ENCODE results near the gene CETP. TPM values are rescaled to one million over a fixed set of nuclear protein-coding genes. Genes with fewer than 3 reads are reported as not detected.

Gene CETP
- total and polyA plus RNA-seq, 2 of the 8 experiments (the other 6 are each of a cell fraction or from before 2014, with no cell fraction given), result not detected

GRCh38 chr16:57032346-57032745 is 70.6 kb downstream of the CETP start:
- Histone ChIP-seq H3K79me2 (ENCODE audit: control insufficient read depth in 1 of 2, insufficient read depth in 2 of 2, low read length in 2 of 2) (no peaks in the 10 kb centered on the region), H2AFZ (ENCODE audit: low read length) (no peak overlapping the region), H3K18ac (ENCODE audit: extremely low read depth, low read length) (no peak overlapping the region), H3K23me2 (ENCODE audit: low read depth, low read length) (peaks cover 6% of the 10 kb centered on the region; the same call in 1 of the 2 replicates), H3K9ac (replicated peaks in 1 of 4; ENCODE audit: extremely low read depth in 1 of 4, low read depth in 3 of 4, low read length in 3 of 4) (no peak overlapping the region), H3K36me3 (ENCODE audit: control insufficient read depth in 2 of 4, insufficient read depth in 4 of 4, low read length in 3 of 4) (no peaks in the 10 kb centered on the region), H3K4me3 (ENCODE audit: extremely low read depth in 1 of 4, insufficient read depth in 2 of 4, low read depth in 3 of 4, low read length in 4 of 4) (no peak overlapping the region), H4K91ac (replicated peaks; ENCODE audit: insufficient read length, low read length) (no peak overlapping the region), H4K20me1 (replicated peaks in 1 of 2; ENCODE audit: control insufficient read depth in 1 of 2, insufficient read depth in 2 of 2, low read length in 2 of 2) (peaks cover 0 to 4% of the 10 kb centered on the region in 2 experiments), H3K4ac (replicated peaks; ENCODE audit: insufficient read length, low read depth, low read length) (no peak overlapping the region), H3K4me2 (ENCODE audit: insufficient read depth in 1 of 2, low read depth in 2 of 2, low read length in 2 of 2) (no peak overlapping the region), H2BK15ac (ENCODE audit: low read length) (no peak overlapping the region), H3K56ac (replicated peaks; ENCODE audit: insufficient read length, low read depth, low read length) (no peak overlapping the region), H2AK5ac (ENCODE audit: low read depth, low read length) (no peak overlapping the region), H3K27me3 (replicated peaks in 1 of 4; ENCODE audit: control insufficient read depth in 3 of 4, extremely low read depth in 1 of 4, insufficient read depth in 3 of 4, low read length in 3 of 4) (no peaks in the 10 kb centered on the region), H3K4me1 (replicated peaks in 1 of 4; ENCODE audit: control insufficient read depth in 3 of 4, insufficient read depth in 4 of 4, low read length in 3 of 4) (no peaks in the 10 kb centered on the region), H3K14ac (ENCODE audit: insufficient read length) (no peak overlapping the region), H3K23ac (ENCODE audit: insufficient read length) (no peak overlapping the region), H2BK12ac (ENCODE audit: low read depth, low read length) (no peak overlapping the region), H4K5ac (ENCODE audit: insufficient read length, low read depth, low read length) (no peak overlapping the region), H3K9me3 (ENCODE audit: insufficient read depth in 2 of 2, low read depth in 1 of 2, low read length in 1 of 2) (no peaks in the 10 kb centered on the region), H4K8ac (ENCODE audit: extremely low read depth, insufficient read depth, low read length) (no peak overlapping the region), H2BK20ac (ENCODE audit: low read length) (no peak overlapping the region), H3K79me1 (ENCODE audit: low read depth, low read length) (no peaks in the 10 kb centered on the region), H2BK5ac (ENCODE audit: low read depth, low read length) (no peak overlapping the region), H3K27ac (ENCODE audit: low read depth, low read length) (no peak overlapping the region), H2BK120ac (replicated peaks; ENCODE audit: low read depth, low read length) (no peak overlapping the region)
- no peak for DNase-seq (ENCODE audit: low read depth in 1 of 2, low spot score in 2 of 2)
- no peak for FAIRE-seq
- TF ChIP-seq EZH2 (IDR thresholded peaks at IDR 0.05; ENCODE audit: low read depth, low read length, severe bottlenecking) (no peak), RFX5 (IDR thresholded peaks at IDR 0.05; ENCODE audit: borderline replicate concordance, low read depth, low read length) (no peak), BRCA1 (IDR thresholded peaks at IDR 0.05; ENCODE audit: low read depth, low read length) (no peak), NANOG (IDR thresholded peaks at IDR 0.05; ENCODE audit: insufficient read depth, low read depth, low read length, poor library complexity, severe bottlenecking) (no peak), GTF2F1 (IDR thresholded peaks at IDR 0.05; ENCODE audit: borderline replicate concordance, low read depth, low read length) (no peak), TBP (IDR thresholded peaks at IDR 0.05; ENCODE audit: low read depth, low read length) (no peak)
- CTCF ChIA-PET (ENCODE audit: partially characterized antibody), result interaction anchor here (0.7 to 3.1 kb wide), 6 partner anchors 14 to 167 kb away, joined by 3 to 13 read pairs (median 3); partner anchors contain the start of gene SLC12A3
- POLR2A ChIA-PET (ENCODE audit: partially characterized antibody), result no interaction called here
